ENCODE data around the gene IGSF21.

The IGSF21 gene

GRCh38 chr1:18233176-18233864, 125.7 kb downstream of the IGSF21 start:
- no peak for DNase-seq

GRCh38 chr1:18234790-18235242, 127.2 kb downstream of the IGSF21 start:
- DNase-seq, result peak; percentile 30

DNA sequence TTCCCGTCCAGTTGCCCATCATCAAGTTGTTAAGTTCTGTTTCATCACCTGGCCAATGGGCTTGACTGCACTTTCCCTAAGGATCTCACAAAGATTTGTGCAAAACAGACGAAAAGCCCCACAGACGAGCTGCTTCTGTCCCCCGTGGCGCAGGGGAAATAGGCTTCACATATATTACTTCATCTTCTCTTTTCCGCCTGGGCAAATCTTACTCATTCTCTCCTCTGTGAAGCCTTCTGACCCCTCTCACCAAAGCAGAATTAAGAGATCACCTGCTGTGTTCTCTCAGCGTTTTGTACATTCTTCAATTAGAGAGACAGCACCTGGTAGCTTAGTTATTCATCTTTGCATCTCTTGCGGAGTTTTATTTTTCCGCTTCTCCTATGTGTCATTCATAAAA, 129.8 kb downstream of the IGSF21 start:
- DNase-seq, result no peak

- no peak for DNase-seq
Measured at GRCh38 chr1:18238190-18238589, 130.6 kb downstream of the IGSF21 start.

- DNase-seq, result no peak
Measured at GRCh38 chr1:18239671-18240070, 132.1 kb downstream of the IGSF21 start.

DNA sequence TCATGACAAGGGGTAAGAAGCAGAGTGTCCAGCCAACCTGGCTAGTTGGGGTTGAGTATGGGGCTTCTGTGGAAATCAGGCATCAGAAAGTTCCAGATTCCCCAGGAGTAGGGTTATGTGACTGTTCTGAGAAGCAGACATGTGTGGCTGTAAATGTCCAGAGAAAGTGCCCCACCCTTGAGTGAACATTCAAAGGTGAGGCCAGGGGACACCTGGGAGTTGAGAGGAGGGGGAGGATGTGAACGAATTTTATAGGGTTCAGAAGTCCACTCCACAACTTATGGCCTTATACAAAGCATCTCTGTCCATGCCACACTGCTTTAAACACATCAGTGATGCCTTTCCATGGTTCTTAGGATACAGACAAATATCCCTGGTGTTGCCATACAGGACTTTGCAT, 133.3 kb downstream of the IGSF21 start:
- DNase-seq, result no peak

DNA sequence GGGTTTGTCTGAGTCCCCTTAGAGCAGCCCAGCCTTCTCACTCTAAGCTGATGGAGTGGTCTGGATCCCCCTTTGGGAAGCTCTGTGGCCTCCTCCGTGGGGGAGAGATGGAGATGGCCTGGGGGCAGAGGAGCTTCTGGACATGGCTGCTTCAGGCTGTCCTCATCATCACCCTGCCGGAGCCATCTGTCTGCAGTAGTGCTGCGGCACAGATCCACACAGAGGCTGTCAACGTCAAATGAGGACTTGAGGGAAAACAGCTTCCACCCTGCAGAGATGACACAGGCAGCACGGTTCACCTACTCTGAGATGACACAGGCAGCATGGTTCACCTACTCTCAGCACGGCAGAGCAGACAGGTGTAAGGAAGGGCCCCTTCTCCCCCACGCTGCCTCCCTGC, 134.3 kb downstream of the IGSF21 start:
- no peak for DNase-seq

DNA sequence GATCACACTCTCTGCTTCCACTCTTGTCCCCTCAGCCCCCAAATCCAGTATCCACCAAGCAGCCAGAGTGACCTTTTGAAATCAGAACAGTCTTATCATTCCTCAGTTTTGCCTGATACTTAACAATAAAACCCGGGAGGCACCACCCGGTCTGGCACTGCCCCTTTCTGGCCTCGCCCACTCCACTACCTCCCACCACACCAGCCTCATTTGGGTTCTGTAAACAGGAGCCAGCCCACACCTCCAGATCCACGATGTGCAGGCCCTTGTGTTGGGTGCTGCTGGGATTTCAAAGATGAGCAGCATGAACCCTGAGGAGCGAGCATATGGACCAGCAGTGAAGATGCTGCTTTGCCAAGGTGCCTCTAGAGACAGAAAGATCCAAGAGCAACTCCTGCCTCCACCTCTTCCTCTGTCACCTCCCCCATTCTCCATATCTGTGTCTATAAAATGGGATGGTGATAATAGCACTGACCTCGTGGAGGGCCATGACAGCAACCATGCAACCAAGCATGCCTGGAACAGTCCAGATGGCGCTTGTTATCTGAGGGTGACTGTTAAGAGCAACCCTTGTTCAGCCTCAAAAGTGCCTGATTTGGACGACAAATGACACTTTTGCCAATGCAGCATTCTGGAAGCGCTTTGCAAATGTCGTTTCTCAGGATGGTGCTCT, 136.0 kb downstream of the IGSF21 start:
- no peak for DNase-seq

GRCh38 chr1:18244762-18245161, 137.2 kb downstream of the IGSF21 start:
- DNase-seq, result no peak

GRCh38 chr1:18245647-18246046, 138.0 kb downstream of the IGSF21 start:
- DNase-seq, result no peak

DNA sequence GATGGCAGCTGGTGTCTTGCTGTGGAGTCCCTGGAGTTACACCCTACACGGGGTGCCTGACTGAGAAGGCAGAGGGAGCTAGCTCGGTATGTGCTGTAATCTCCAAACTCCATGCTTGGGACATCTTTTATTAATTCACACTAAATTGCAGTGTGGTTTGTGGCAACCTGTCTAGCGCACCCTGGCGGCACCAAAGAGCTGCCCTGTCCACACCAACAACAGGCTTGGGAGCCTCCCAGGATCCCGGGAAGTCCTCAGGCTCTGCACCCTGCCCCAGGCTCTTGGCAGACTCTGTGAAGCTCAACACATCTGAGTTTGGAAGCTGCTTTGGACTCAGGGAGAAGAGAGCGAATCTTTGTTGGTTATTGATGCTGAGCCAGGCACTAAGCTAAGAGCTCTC, 138.9 kb downstream of the IGSF21 start:
- no peak for DNase-seq

DNA sequence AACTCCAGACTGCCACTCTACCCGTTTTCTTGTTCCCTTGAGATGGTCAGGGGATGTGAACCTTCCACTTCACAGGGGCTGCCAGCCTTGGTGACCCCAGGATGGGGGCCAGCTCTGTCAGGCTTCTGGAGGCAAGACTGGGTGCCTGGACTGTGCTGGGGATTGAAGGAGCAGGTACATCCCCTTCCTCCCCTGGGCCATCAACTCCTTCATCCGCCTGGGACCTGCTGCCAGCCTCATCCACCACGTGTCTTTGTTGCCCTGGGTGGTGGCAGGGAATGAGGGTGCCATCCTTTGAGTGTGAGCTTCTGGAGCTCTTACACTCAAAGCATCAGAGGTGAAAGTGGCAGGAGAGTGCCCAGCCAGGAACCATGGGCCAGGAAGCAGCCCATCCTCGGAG, 139.6 kb downstream of the IGSF21 start:
- DNase-seq, result no peak

DNA sequence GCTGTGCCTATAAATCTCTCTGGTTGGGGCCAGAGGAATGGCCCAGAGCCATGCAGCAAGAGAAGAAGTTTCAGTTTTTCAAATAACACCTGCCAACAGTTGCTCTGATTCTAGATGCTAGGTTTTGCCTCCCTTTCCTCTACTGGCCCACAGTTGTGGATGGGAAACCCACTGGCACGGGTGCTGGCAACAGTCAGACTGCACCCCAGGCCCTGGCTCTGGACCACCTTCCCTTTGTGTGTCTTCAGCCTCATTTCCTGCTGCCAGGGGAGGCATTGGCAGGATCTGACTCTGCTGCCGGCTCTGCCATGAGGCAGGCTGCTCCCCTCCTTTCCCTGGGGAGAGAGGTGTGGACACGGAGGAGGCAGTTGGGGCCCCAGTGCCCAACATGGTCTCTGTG, 142.0 kb downstream of the IGSF21 start:
- DNase-seq, result no peak

- DNase-seq, result no peak
Measured at GRCh38 chr1:18253093-18253492, 145.5 kb downstream of the IGSF21 start.

DNA sequence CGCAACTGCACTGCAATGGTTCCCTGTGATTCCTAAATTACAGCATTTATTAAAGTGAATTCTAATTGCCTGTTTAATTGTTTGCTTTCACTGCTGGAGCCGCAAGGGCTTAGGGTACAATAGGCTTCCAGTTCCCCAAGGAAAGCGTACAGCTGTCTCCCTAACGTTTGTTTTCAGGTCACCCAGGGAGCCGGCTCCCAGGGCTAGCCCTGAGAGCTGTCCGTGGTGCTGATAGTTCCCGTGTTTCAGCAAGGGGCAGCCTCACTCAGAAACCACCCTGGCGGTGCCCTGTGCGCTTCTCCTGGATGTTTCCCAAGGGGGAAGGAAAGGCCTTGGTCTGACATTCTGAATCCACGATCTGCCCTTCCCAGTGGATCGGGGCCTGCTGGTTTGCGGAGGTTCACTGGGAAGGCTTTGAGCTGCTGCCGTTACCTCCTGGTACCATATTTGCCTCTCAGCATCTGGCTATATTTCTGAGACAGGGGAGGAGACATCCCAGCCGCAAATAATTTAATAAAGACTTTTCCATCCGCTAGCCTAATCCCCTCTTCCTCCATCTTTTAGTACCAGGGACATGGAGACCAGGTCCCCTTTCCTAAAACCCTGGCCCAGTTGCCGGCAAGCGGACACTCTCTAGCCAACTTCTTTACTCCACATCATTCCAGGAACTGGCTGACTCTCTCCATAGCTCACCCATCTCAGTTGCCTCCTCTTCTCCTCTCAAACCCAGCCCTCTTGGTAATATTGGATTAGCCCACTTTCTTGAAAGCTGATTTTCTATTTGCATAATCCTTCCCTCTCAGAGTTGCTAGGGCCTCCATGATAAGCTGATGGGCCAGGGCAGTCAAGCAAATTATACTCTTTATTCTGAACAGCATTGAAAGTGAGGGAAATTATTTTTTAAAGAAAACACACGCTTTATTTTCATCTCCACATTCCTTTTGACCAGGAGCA, 149.0 kb downstream of the IGSF21 start:
- no peak for DNase-seq

GRCh38 chr1:18257778-18258177, 150.2 kb downstream of the IGSF21 start:
- no peak for DNase-seq

- no peak for DNase-seq
Measured at GRCh38 chr1:18261891-18262290, 154.3 kb downstream of the IGSF21 start.

DNA sequence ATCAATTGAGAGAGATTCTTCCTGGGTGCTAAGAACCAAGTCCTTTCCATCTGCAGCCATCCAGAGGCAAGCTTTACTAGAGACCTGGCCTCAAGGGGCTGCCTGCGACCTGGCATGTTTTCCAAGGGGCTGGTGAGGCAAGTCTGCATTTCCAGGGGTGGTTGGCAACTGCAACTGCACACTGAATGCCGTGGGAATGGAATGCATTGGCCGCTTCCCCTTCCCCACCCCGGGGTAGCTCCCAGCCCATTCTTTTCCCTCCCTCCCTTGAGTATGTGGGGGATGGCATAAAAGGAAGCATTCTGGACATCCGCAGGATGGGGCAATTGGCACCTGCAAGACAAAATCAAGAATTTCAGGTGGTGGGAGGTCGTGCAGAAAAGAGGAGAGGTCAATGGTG, 155.1 kb downstream of the IGSF21 start:
- no peak for DNase-seq

DNA sequence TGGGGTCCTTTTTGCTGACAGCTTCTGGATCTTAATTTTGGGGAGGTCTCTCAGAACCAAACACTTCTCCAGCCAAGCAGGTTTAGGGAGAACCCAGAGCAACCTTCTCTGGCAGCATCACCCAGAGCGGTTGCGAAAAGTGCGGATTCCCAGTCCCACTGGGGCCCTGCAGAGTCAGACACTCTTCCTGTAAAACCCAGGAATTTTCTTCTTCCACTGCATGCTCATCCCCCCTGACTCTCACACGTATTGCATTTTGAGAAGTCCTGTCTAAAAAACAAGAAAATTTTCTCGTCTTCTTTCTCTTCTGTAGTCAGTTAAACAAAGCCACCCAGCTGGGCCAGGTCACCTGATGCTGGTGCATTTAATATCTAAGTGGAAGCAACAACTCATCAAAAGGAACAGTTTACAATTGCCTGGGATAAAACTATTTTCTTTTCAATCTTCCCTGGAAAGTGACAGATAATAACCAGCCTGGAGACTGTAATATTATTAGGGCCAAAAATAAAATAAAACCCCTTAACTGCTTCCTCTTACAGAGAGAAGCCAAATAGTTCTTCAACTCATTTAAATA, 156.0 kb downstream of the IGSF21 start:
- DNase-seq, result no peak

- no peak for DNase-seq
Measured at GRCh38 chr1:18264450-18265039, 156.9 kb downstream of the IGSF21 start.

- DNase-seq, result no peak
Measured at GRCh38 chr1:18265641-18266040, 158.0 kb downstream of the IGSF21 start.

DNA sequence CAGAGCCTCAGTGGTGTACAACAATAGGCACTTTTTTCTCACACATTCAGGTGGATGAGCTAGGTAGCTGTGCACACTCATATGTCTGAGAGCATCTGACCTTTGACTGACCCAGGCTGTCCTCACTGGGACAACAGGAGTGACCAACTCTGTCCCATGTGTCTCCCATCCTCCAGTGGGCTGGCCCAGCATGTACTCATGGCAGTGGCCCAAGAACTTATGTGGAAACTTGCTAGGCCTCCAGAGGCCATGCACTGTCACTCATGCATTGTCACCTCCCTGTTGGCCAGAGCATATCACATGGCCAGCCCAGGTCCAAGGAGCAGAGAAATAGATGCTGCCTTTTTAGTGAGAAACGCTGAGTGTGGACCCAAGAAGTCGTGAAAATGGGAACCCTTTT, 158.8 kb downstream of the IGSF21 start:
- no peak for DNase-seq

- no peak for DNase-seq
Measured at GRCh38 chr1:18271336-18271735, 163.7 kb downstream of the IGSF21 start.

Measured in NCI-H2107 (cell line).